NK-92 (cell line): ENCODE data around the gene SPECC1.
"Not testable (repeated sequence)": the region's sequence is repeated elsewhere in the genome, so short reads cannot be mapped to it uniquely, and the experiment has no call there.

ENCODE experiments used
- DNase-seq: peaks from one replicate; lab custom pipeline; 2025; ENCODE audit not compliant: unreplicated experiment; lab: John Stamatoyannopoulos, UW

Gene SPECC1

DNA sequence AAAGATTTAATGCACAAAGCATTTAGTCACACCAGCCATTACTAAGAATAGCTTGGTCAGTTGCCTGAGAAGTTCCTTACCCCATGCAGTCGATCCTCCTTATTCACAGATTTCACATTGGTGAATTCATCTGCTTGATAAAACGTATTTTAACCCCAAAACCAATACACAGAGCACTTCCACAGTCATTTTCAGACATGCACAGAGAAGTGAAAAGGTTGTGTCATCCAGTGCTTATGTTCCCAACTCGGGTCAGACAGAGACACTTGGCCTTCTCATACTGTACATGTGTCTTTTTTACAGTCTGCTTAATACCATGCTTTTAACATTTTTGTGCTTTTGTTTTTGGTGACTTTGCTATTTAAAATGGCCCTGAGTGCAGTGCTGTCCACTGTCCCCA, 219.7 kb downstream of the SPECC1 start:
- no peak for DNase-seq

DNA sequence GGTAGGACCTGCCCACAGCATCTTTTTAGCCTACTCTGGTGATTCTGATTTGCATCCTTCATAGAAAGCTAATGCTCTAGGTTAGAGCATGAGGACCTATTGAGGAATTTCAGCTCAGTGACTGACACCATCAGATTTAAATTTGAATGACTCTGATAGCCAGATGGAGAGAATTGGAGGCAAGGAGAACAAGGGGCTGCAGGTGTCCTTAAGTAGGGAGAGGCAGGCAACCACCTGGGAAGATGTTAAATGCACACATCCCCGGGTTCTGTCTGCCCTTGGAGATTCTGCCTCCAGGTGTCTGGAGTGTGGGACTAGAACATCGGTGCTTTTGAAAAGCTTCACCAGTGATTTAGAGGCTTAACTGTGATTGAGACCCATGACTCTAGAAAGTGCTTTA, 221.8 kb downstream of the SPECC1 start:
- DNase-seq: no peak

DNA sequence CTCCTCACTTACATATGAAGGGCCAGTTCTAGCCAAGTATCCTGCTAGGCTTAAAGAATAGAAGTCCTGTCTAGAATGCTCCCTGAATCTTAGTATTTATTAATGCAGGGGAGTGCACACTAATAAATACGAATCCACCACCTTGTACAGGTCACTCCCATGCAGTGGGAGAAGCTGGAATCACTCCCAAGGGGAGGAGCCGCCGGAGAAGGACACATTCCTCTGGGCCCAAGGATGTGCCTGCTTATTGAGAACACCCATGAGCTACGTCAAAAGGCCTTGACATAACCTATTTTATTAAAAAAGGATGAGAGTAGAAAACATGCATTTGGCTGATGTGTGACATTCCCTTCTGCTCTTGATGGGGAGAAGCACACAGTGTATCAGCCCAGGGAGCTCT, 223.5 kb downstream of the SPECC1 start:
- DNase-seq: no peak

- DNase-seq: no peak
Measured at GRCh38 chr17:20234276-20234675, 225.1 kb downstream of the SPECC1 start.

DNA sequence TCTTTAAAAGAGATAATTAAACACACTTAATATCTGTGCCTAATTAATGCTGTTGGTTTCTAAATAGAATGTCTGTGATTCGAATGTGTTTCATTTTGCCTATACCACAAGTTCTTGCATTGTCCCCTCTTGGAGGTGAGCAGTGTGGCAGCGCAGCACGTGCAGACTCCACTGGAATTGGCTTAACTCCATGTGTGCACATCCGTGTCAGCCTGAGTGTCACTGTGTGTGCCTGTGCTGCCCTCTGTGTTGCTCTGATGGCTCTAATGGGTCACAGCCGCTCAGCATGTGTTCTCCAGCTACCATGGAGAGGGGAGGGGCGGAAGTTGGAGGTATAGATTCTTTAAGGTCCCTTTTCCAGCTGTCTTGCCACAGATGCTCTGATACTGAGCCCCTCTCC, 226.6 kb downstream of the SPECC1 start:
- no peak for DNase-seq

DNA sequence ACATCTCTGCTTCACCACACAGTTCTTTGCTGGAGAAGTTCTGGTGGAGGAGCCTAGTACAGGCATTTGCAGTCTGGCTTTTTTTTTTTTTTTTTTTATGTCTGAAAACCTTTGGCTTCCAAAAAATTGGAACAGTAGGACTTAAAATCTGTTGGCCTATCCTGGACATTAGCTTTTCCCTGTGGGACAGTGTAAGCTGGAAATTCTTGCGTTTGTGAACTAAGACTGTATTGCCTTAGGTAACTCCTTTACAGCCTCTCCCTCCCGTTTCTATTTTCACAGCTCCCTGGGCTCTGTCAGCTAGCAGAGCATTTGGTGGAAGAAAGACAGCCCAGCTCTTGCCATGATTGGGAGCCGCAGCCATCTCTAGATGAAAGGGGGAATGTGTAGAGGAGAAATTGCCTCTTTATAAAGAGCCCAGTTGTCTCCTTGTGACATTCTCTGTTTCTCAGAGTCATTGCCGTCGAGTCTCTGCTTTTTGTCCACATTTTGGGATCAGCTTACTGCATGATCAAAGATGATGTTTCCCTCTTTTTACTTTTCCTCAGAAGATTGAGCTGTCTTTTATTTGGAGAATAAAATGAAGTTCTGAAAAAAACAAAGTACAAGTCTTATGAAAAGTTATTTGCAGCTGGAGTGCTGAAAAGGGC, 227.5 kb downstream of the SPECC1 start:
- DNase-seq: no peak

DNA sequence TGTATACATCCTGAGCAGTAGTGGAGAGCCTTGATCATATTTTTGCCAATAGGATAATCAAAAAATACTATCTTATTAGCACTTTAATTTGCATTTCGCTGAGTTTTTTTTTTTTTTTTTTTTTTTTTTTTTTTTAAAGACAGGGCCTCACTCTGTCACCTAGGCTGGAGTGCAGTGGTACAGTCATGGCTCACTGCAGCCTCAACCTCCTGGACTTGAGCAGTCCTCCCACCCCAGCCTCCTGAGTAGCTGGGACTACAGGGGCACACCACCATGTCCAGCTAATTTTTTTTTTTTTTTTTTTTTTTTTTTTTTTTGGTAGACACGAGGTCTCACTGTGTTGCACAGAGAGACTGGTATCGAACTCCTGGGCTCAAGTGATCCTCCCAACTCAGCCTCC, 230.6 kb downstream of the SPECC1 start:
- DNase-seq: not testable (repeated sequence)

GRCh38 chr17:20241855-20242254, 232.7 kb downstream of the SPECC1 start:
- no peak for DNase-seq

DNA sequence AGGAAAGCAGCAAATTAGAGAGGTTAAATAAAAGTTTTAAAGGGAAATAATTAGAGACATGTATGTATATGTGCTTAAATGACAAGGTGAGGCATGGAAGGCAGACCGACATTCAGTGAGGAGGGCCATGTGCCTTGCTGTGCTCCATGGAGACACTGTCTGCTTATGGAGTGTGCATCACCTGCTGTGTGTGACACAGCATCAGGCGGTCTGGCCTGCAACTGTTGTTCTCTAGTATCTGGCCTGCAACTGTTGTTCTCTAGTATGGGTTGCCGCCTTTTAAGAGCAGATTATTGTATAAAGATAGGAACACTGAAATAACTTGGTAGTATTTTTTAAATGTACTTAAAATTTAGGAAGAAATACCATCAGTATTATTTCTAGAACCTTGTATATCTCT, 233.1 kb downstream of the SPECC1 start:
- no peak for DNase-seq

GRCh38 chr17:20243524-20243923, 234.4 kb downstream of the SPECC1 start:
- DNase-seq: no peak

GRCh38 chr17:20244671-20245070, 235.5 kb downstream of the SPECC1 start:
- no peak for DNase-seq

DNA sequence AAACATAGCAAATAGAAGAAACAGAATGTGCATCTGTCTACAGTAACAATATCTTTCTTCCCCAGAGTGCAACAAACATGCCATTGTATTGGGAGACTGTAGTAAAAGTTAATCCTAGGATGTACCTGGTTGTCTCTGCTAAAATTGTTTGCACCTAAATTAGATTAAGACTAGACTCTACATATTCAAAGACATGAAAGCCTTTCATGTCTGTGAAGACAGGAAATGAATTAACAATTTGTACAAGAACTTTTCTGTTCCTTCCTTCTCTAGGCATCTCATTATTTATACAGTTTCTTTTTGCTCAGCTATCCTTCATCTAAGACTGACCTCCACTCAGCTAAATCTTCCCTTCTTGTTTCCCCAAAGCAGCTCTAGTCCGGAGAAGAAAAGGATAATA, 237.5 kb downstream of the SPECC1 start:
- no peak for DNase-seq

DNA sequence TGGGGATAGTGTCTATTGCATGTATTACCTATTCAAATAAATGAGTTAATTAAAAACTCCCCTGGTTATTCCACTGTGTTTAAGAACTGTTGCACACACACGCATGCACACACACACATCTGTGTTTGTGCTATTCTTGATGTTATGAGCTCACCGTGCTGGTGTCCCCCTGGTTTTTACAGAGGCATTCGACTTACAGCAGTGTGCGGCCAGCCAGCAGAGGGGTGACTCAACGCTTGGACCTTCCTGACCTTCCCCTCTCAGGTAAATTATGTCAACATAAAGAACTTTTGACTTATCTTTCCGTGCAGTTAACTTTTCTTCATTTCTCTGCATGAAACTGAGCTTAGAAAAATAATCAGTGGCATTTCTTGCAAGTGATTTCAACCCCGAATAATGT, 244.2 kb downstream of the SPECC1 start:
- no peak for DNase-seq

- DNase-seq: no peak
Measured at GRCh38 chr17:20254541-20254940, 245.4 kb downstream of the SPECC1 start.

GRCh38 chr17:20256144-20256543, 247.0 kb downstream of the SPECC1 start:
- DNase-seq: no peak

- DNase-seq: no peak
Measured at GRCh38 chr17:20257008-20257407, 247.8 kb downstream of the SPECC1 start.

GRCh38 chr17:20257798-20258197, 248.6 kb downstream of the SPECC1 start:
- DNase-seq: no peak

GRCh38 chr17:20259668-20260067, 250.5 kb downstream of the SPECC1 start:
- no peak for DNase-seq

GRCh38 chr17:20260268-20260667, 251.1 kb downstream of the SPECC1 start:
- no peak for DNase-seq

DNA sequence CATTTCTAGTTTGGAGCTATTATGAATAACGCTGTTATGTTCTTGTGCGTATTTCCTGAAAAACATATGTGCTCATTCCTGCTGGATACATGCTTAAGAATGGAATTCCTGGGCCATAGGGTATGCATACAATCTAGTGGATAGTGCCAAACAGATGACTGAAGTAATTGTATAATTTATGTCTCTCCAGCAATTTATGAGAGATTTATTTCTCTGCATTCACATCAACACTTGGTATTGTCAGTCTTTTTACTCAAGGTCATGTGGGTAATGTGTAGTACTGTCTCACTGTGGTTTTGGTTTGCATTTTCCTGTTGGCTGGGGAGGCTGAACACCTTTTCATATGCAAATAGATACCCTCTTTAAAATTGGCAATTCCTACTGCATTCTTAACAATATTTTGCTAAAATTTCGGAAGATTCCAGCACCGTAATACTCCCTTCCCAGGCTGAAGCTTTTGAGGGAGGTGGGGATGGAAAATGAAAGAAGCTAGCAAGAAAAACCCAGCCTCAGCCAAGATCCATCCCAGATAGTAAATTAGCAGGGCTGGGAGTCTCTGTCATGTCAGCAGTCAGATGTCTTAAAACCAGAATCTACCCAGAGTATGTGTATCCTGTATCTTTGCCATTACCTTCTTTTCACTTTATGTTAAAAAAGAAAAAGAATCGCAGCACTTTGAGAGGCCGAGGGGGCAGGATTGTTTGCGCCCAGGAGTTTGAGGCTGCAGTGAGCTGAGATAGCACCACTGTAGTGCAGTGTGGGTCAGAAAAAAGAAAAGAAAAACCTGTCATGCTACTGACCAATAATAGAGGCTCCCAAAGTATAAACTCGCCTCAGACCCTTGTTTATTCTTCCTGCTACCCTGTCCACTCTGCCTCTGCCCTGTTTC, 253.3 kb downstream of the SPECC1 start:
- DNase-seq: no peak

DNA sequence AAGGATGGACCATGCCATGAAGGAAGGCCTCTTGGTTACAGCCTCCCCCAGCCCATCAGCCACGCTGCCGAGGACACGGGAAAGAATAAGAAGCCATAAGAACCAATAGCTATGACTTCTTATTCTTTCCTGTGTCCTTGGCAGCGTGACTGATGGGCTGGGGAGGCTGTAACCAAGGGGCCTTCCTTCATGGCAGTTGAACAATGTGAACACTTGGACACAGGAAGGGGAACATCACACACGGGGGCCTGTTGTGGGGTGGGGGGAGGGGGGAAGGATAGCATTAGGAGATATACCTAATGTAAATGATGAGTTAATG, 253.9 kb downstream of the SPECC1 start:
- not testable (repeated sequence) for DNase-seq

- DNase-seq: no peak
Measured at GRCh38 chr17:20263595-20263994, 254.4 kb downstream of the SPECC1 start.

GRCh38 chr17:20264996-20265395, 255.8 kb downstream of the SPECC1 start:
- DNase-seq: no peak
